ENCODE results near the gene GTPBP2. TPM values are rescaled to one million over a fixed set of nuclear protein-coding genes. Genes with fewer than 3 reads are reported as not detected.

Gene GTPBP2
- polyA plus RNA-seq, 1 donor (not counting 4 experiments of a cell fraction or from before 2014, with no cell fraction given), result 59.5 TPM

DNA sequence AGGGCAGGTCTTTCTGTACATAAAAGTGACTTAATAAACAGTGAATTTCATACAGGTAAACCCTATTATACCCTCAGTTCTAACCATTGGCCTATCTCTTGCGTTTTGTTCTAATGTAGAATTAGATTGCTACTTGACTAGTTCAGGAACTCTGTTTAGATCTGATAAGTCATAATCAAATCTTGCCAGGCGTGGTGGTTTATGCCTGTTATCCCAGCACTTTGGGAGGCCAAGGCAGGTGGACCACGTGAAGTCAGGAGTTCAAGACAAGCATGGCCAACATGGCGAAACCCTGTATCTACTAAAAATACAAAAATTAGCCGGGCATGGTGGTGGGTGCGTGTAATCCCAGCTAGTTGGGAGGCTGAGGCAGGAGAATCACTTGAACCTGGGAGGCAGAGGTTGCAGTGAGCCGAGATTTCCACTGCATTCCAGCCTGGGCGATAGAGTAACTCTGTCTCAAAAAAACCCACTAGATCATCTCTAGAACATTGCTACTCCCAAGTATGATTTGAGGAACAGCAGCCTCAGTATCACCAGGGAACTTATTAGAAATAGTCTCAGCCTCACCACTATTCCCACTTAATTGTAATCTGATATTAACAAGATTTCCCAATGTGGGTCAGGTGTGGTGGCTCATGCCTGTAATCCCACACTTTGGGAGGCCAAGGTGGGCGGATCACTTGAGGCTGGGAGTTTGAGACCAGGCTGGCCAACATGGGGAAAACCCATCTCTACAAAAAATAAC lies 12.2 kb downstream of the GTPBP2 start:
- H3K4me1 ChIP-seq (ENCODE audit: control insufficient read depth, extremely low read depth, insufficient read depth, low read length), result no peaks in the 10 kb centered on the region
- no peaks in the 10 kb centered on the region for H4K20me1 ChIP-seq (ENCODE audit: control insufficient read depth, extremely low read depth, insufficient read depth, low read length)
- dilution Hi-C loops (cut with MboI; ENCODE audit: extremely low pct_ligation_motif_present, low sequenced_read_pairs), result no loop called here
- no peak overlapping the region for H2AFZ ChIP-seq (ENCODE audit: control insufficient read depth, low read length)
- no peak for DNase-seq (ENCODE audit: low read depth, low spot score)
- no peaks in the 10 kb centered on the region for H3K9me3 ChIP-seq (ENCODE audit: control insufficient read depth, low read depth, low read length)
- TF ChIP-seq EZH2 (IDR thresholded peaks at IDR 0.05; ENCODE audit: low read length), result no peak
- no peak for TF ChIP-seq CTCF (optimal IDR thresholded peaks at IDR 0.05 in 1 of 3, IDR thresholded peaks at IDR 0.05 in 1 of 3, conservative IDR thresholded peaks at IDR 0.05 in 1 of 3; ENCODE audit: extremely low read depth in 1 of 3, insufficient read depth in 2 of 3, low read length in 3 of 3)
- no peak overlapping the region for H3K4me3 ChIP-seq (ENCODE audit: control insufficient read depth in 2 of 3, extremely low read depth in 1 of 3, insufficient read depth in 2 of 3, low read depth in 1 of 3, low read length in 3 of 3)
- H3K79me2 ChIP-seq (ENCODE audit: control insufficient read depth, insufficient read depth, low read length), result no peaks in the 10 kb centered on the region
- no peak for FAIRE-seq
- H3K9ac ChIP-seq (ENCODE audit: control insufficient read depth, extremely low read depth, insufficient read depth, low read length), result no peak overlapping the region
- H3K27me3 ChIP-seq (ENCODE audit: control insufficient read depth, extremely low read depth, insufficient read depth, low read length), result no peaks in the 10 kb centered on the region
- no peak overlapping the region for H3K27ac ChIP-seq (ENCODE audit: control insufficient read depth, insufficient read depth, low read length)
- H3K4me2 ChIP-seq (ENCODE audit: control insufficient read depth, extremely low read depth, insufficient read depth, low read depth, low read length), result no peak overlapping the region
- no peaks in the 10 kb centered on the region for H3K9me1 ChIP-seq (ENCODE audit: control insufficient read depth, extremely low read depth, insufficient read depth, low read length)
- peaks cover 26 to 35% of the 10 kb centered on the region in 2 experiments for H3K36me3 ChIP-seq (ENCODE audit: control insufficient read depth in 2 of 2, extremely low read depth in 1 of 2, insufficient read depth in 2 of 2, low read length in 2 of 2)

- Histone ChIP-seq H3K9me1 (ENCODE audit: control insufficient read depth, extremely low read depth, insufficient read depth, low read length) (no peaks in the 10 kb centered on the region), H3K27ac (ENCODE audit: control insufficient read depth, insufficient read depth, low read length) (no peak overlapping the region), H2AFZ (ENCODE audit: control insufficient read depth, low read length) (no peak overlapping the region), H3K9me3 (ENCODE audit: control insufficient read depth, low read depth, low read length) (no peaks in the 10 kb centered on the region), H3K79me2 (ENCODE audit: control insufficient read depth, insufficient read depth, low read length) (no peaks in the 10 kb centered on the region), H3K9ac (ENCODE audit: control insufficient read depth, extremely low read depth, insufficient read depth, low read length) (no peak overlapping the region), H3K4me1 (ENCODE audit: control insufficient read depth, extremely low read depth, insufficient read depth, low read length) (no peaks in the 10 kb centered on the region), H3K27me3 (ENCODE audit: control insufficient read depth, extremely low read depth, insufficient read depth, low read length) (no peaks in the 10 kb centered on the region), H3K4me2 (ENCODE audit: control insufficient read depth, extremely low read depth, insufficient read depth, low read depth, low read length) (no peak overlapping the region), H3K36me3 (ENCODE audit: control insufficient read depth in 2 of 2, extremely low read depth in 1 of 2, insufficient read depth in 2 of 2, low read length in 2 of 2) (peaks cover 22 to 24% of the 10 kb centered on the region in 2 experiments), H4K20me1 (ENCODE audit: control insufficient read depth, extremely low read depth, insufficient read depth, low read length) (no peaks in the 10 kb centered on the region), H3K4me3 (ENCODE audit: control insufficient read depth in 2 of 3, extremely low read depth in 1 of 3, insufficient read depth in 2 of 3, low read depth in 1 of 3, low read length in 3 of 3) (no peak overlapping the region)
- dilution Hi-C loops (cut with MboI; ENCODE audit: extremely low pct_ligation_motif_present, low sequenced_read_pairs), result no loop called here
- FAIRE-seq (no peak), DNase-seq (ENCODE audit: low read depth, low spot score) (no peak)
- TF ChIP-seq CTCF (optimal IDR thresholded peaks at IDR 0.05 in 1 of 3, IDR thresholded peaks at IDR 0.05 in 1 of 3, conservative IDR thresholded peaks at IDR 0.05 in 1 of 3; ENCODE audit: extremely low read depth in 1 of 3, insufficient read depth in 2 of 3, low read length in 3 of 3), result no peak
- TF ChIP-seq EZH2 (IDR thresholded peaks at IDR 0.05; ENCODE audit: low read length), result no peak
Measured at GRCh38 chr6:43614396-43614730, 14.7 kb downstream of the GTPBP2 start.

All from keratinocyte (primary cell).